HCT116 (cell line): ENCODE measurements around the gene CENPT. TPM values are rescaled to one million over a fixed set of nuclear protein-coding genes. Genes with fewer than 3 reads are reported as not detected.

Source experiments
- ATAC-seq: fragments of 200-7000 bp; cut with Tn5 transposase; 2 replicates; pipeline ENCODE4 v1.9.1; 2020; ENCODE audit warnings: mild to moderate bottlenecking, moderate library complexity
- BruUV-seq: library from RNA; stranded (reverse); fragments of 400-500 nt; replicated peaks from 2 replicates; lab custom pipeline; 2021; lab: Mats Ljungman, UMichigan
- CTCF ChIA-PET: fragments of 300-600 bp; sonication (Branson Sonifier 250); formaldehyde crosslinking; loops from one replicate; lab custom pipeline; 2021; ENCODE audit warnings: antibody characterized with exemption; lab: Charles Lee
- POLR2A ChIA-PET: fragments of 300-600, 350-600 bp; sonication (Branson Sonifier 250); formaldehyde crosslinking; loops from one replicate; lab custom pipeline; 2021; ENCODE audit warnings: antibody characterized with exemption; lab: Charles Lee
- RAD21 ChIA-PET, 2 experiments: fragments of 300-600 bp; sonication (Branson Sonifier 250); formaldehyde crosslinking; loops; one replicate each; lab custom pipeline; 2023; ENCODE audit warnings: low total read pairs in 2 of 2; ENCODE audit not compliant: uncharacterized antibody in 2 of 2, unreplicated experiment in 2 of 2, low non-redundant PET in 1 of 2; lab: Charles Lee
- DNase-seq: peaks from one replicate; pipeline ENCODE4 v3.0.0-alpha.2; 2010; ENCODE audit warnings: low read depth, low spot score
- H2AFZ ChIP-seq: fragments of 200-600 bp; shearing (Covaris generic), sonication (generic); 2 replicates; pipeline ENCODE4 v1.6.1; 2017; ENCODE audit warnings: low read depth, mixed run types, mixed read lengths, antibody characterized with exemption, low read length; ENCODE audit not compliant: poor library complexity, severe bottlenecking
- H3K27ac ChIP-seq: 2 replicates; pipeline ENCODE4 v1.5.1; 2012; ENCODE audit warnings: low read depth, low read length
- H3K27me3 ChIP-seq: fragments of 200-600 bp; sonication (generic); 2 replicates; pipeline ENCODE4 v1.6.1; 2016; ENCODE audit warnings: mixed run types, low read length, mixed read lengths; ENCODE audit not compliant: insufficient read depth
- H3K36me3 ChIP-seq, 2 experiments: fragments of 200-500 bp in 1 of 2; fragments of 200-600 bp in 1 of 2; sonication (Bioruptor generic) in 1 of 2; sonication (generic) in 1 of 2; 2 replicates each; pipeline versions ENCODE4 v1.5.1 to v1.6.1; 2014 to 2016; ENCODE audit warnings: low read length in 2 of 2, inconsistent platforms in 1 of 2, mixed read lengths in 1 of 2, mixed run types in 1 of 2; ENCODE audit not compliant: insufficient read depth in 2 of 2, control insufficient read depth in 1 of 2
- H3K4me1 ChIP-seq, 2 experiments: fragments of 200-600 bp in 1 of 2; sonication (generic) in 1 of 2; 2 replicates each; pipeline versions ENCODE4 v1.5.1 to v1.6.1; 2012 to 2017; ENCODE audit warnings: low read length in 2 of 2, inconsistent platforms in 1 of 2, mild to moderate bottlenecking in 1 of 2, mixed read lengths in 1 of 2, mixed run types in 1 of 2, moderate library complexity in 1 of 2; ENCODE audit not compliant: insufficient read depth in 2 of 2, control insufficient read depth in 1 of 2
- H3K4me2 ChIP-seq: fragments of 200-600 bp; sonication (generic); 2 replicates; pipeline ENCODE4 v1.6.1; 2017; ENCODE audit warnings: mixed run types, low read length, mixed read lengths
- H3K4me3 ChIP-seq, 2 experiments: fragments of 200-600 bp in 1 of 2; sonication (generic) in 1 of 2; replicated peaks in 1 of 2; 2 replicates each; pipeline ENCODE4 v1.5.1; 2011 to 2016; ENCODE audit warnings: low read length in 2 of 2, control low read depth in 1 of 2, low read depth in 1 of 2, mild to moderate bottlenecking in 1 of 2, mixed read lengths in 1 of 2, mixed run types in 1 of 2
- H3K79me2 ChIP-seq: fragments of 200-600 bp; sonication (generic); 2 replicates; pipeline ENCODE4 v1.6.1; 2017; ENCODE audit warnings: mild to moderate bottlenecking, mixed run types, low read length, moderate library complexity, mixed read lengths; ENCODE audit not compliant: insufficient read depth
- H3K9ac ChIP-seq: fragments of 200-600 bp; sonication (generic); 2 replicates; pipeline ENCODE4 v1.6.1; 2016; ENCODE audit warnings: low read length, mixed read lengths
- H3K9me2 ChIP-seq: fragments of 200-600 bp; sonication (generic), shearing (Covaris generic); 2 replicates; pipeline ENCODE4 v1.6.1; 2017; ENCODE audit warnings: mixed run types, mild to moderate bottlenecking, moderate library complexity; ENCODE audit not compliant: insufficient read depth
- H3K9me3 ChIP-seq, 2 experiments: fragments of 200-500 bp in 1 of 2; fragments of 200-600 bp in 1 of 2; sonication (Bioruptor generic) in 1 of 2; sonication (generic) in 1 of 2; 2 replicates each; pipeline ENCODE4 v1.6.1; 2014 to 2017; ENCODE audit warnings: low read length in 2 of 2, mixed read lengths in 2 of 2, inconsistent platforms in 1 of 2, low read depth in 1 of 2, mild to moderate bottlenecking in 1 of 2, mixed run types in 1 of 2, moderate library complexity in 1 of 2; ENCODE audit not compliant: control insufficient read depth in 1 of 2, insufficient read depth in 1 of 2
- H4K20me1 ChIP-seq: fragments of 200-600 bp; sonication (generic), shearing (Covaris generic); 2 replicates; pipeline ENCODE4 v1.6.1; 2017; ENCODE audit warnings: mixed run types, mild to moderate bottlenecking, moderate library complexity; ENCODE audit not compliant: insufficient read depth
- CBX3 ChIP-seq: IDR thresholded peaks from 2 replicates; pipeline ENCODE4 v1.6.1; 2012; ENCODE audit warnings: low read depth
- ELF1 ChIP-seq: IDR thresholded peaks from 2 replicates; pipeline ENCODE4 v1.6.1; 2012; ENCODE audit warnings: low read depth, borderline replicate concordance
- EZH2phosphoT487 ChIP-seq: fragments of 200-600 bp; IDR thresholded peaks from 2 replicates; pipeline ENCODE4 v1.6.1; 2018; ENCODE audit warnings: antibody characterized with exemption, borderline replicate concordance
- FOSL1 ChIP-seq: IDR thresholded peaks from 2 replicates; pipeline ENCODE4 v1.6.1; 2012; ENCODE audit warnings: low read depth
- JUND ChIP-seq: IDR thresholded peaks from 2 replicates; pipeline ENCODE4 v1.6.1; 2012
- POLR2A ChIP-seq: IDR thresholded peaks from 2 replicates; pipeline ENCODE4 v1.7.0; 2011; ENCODE audit warnings: borderline replicate concordance; ENCODE audit not compliant: insufficient read depth, insufficient read length; ENCODE audit errors: extremely low read depth
- RAD21 ChIP-seq: IDR thresholded peaks from 2 replicates; pipeline ENCODE4 v1.6.1; 2012; ENCODE audit warnings: low read depth, mild to moderate bottlenecking
- ZFX ChIP-seq: fragments of 450-650 bp; IDR thresholded peaks from 2 replicates; pipeline ENCODE4 v1.6.1; 2017
- intact Hi-C: fragments of 100-400 bp; cut with micrococcal nuclease; formaldehyde crosslinking; loops from 2 replicates; pipeline ENCODE4 v1.10.0; 2022
- total RNA-seq: library from RNA; stranded (reverse); gene quantifications from one replicate; pipeline ENCODE4 v1.2.1, GENCODE V29; 2021; ENCODE audit not compliant: unreplicated experiment
- TF ChIP-seq, protein P1 (sequence below): IDR thresholded peaks from 2 replicates; pipeline ENCODE4 v1.6.1; 2011; ENCODE audit warnings: mild to moderate bottlenecking, low read length, moderate library complexity; ENCODE audit not compliant: insufficient replicate concordance; ENCODE audit errors: extremely low read depth
- TF ChIP-seq, protein P2 (sequence below): IDR thresholded peaks from 2 replicates; pipeline ENCODE4 v1.6.1; 2012

CENPT gene
- total RNA-seq, 1 experiment from 2014 or later, result 40.5 TPM

DNA sequence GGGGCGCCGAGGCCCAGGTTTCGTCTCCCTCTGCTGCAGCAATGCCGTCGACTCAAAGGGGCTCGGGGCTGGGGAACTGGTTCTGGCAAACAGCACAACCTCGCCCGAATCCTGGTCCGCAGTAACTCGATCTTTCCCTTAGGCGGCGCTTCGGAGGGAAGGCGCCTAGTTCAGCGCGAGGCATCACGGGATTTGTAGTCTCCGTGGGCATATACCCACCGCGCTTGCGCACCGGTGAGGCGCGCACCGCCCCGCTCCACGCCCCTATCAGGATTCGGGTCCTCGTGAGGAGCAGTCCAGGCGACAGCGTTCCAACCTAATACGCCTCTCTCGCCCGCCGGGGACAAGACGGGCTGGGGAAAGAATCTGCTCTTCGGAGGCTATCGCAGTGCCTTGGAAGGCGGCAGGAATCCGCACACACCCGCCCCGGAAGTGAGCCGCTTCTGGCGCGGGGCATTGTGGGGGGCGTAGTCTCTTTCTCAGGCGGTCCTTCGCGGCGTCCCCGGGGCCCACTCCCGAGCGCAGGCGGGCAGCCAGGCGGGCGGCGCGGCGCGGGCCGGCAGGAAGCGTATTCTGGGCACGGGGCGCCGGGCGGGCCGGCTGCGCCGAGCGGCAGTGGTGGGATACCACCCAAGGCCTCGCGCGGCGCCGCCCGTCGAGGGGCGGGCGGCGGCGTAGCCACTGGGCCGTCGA is 5.5 kb downstream of the CENPT start, which contains the start of gene THAP11 (continued):
- TF ChIP-seq, protein P1, sequence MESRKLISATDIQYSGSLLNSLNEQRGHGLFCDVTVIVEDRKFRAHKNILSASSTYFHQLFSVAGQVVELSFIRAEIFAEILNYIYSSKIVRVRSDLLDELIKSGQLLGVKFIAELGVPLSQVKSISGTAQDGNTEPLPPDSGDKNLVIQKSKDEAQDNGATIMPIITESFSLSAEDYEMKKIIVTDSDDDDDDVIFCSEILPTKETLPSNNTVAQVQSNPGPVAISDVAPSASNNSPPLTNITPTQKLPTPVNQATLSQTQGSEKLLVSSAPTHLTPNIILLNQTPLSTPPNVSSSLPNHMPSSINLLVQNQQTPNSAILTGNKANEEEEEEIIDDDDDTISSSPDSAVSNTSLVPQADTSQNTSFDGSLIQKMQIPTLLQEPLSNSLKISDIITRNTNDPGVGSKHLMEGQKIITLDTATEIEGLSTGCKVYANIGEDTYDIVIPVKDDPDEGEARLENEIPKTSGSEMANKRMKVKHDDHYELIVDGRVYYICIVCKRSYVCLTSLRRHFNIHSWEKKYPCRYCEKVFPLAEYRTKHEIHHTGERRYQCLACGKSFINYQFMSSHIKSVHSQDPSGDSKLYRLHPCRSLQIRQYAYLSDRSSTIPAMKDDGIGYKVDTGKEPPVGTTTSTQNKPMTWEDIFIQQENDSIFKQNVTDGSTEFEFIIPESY, result no peak
- TF ChIP-seq ELF1 (no peak; the same call in 1 of the 2 replicates), RAD21 (no peak), JUND (no peak)

DNA sequence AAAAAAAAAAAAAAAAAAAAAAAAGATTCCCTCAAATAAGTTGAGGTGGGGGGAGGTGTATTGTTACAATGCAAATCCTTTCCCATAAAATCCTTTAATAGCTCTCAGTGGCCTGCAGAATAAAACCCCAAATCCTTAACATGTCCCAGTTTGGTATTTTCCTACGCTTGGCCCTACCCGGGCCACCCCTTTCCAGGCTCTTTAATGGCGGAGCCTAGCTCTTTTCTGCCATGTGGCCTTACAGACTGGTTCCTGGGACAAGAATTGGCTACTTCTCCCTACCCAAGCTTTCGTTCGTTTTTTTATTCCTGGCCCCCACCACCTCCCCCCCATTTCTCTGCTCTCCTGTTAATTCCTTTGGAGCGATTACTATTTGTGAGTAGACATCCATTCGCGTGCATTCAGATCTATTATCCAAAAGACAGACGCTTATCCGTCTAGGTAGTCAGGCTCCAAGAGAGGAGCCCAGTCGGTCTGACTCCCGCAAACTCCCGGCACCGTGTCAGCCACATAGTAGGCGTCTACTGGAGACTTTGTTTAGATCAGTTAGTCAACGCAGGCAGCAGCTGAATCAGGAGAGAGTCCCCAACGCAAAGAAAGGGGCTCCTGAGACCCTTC is 6.2 kb downstream of the CENPT start:
- H2AFZ ChIP-seq, result peak overlapping the region; percentile 72
- intact Hi-C loops, result no loop called here
- CTCF ChIA-PET, result no interaction called here

More for the DNA sequence above, 6.2 kb downstream of the CENPT start:
- POLR2A ChIA-PET, result no interaction called here
- no peaks in the 10 kb centered on the region for H3K9me3 ChIP-seq
- DNase-seq (no peak), ATAC-seq (peak; percentile 4)
- no peaks in the 10 kb centered on the region for H3K9me2 ChIP-seq
- H4K20me1 ChIP-seq, result no peaks in the 10 kb centered on the region
- peaks cover 16 to 44% of the 10 kb centered on the region in 2 experiments for H3K4me1 ChIP-seq
- peak overlapping the region; percentile 65 to 69 for H3K4me3 ChIP-seq
- peak overlapping the region; percentile 90 for H3K4me2 ChIP-seq
- no peaks in the 10 kb centered on the region for H3K36me3 ChIP-seq
- RAD21 ChIA-PET, result no interaction called here
- peaks cover 19% of the 10 kb centered on the region; the same call in 1 of the 2 replicates for H3K79me2 ChIP-seq
- H3K9ac ChIP-seq, result peak overlapping the region; percentile 69
- no peaks in the 10 kb centered on the region for H3K27me3 ChIP-seq
- no TSS peak for BruUV-seq
- peak overlapping the region; percentile 96 for H3K27ac ChIP-seq
- no peak for TF ChIP-seq EZH2phosphoT487
- no peak for TF ChIP-seq FOSL1
- TF ChIP-seq, protein P2, sequence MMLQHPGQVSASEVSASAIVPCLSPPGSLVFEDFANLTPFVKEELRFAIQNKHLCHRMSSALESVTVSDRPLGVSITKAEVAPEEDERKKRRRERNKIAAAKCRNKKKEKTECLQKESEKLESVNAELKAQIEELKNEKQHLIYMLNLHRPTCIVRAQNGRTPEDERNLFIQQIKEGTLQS, result no peak
- no peak for TF ChIP-seq CBX3
- TF ChIP-seq POLR2A, result peak; percentile 70
- no peak for TF ChIP-seq ZFX
